Hematopoietic multipotent progenitor cell treated with erythropoietin and hydrocortisone succinate and interleukin-3 and kit ligand, for 17 days (in vitro differentiated cells): ENCODE measurements around the gene DPT.

Source experiments
- DNase-seq: peaks from one replicate; pipeline ENCODE4 v3.0.0-alpha.2; 2015; ENCODE audit warnings: low spot score

DPT gene

DNA sequence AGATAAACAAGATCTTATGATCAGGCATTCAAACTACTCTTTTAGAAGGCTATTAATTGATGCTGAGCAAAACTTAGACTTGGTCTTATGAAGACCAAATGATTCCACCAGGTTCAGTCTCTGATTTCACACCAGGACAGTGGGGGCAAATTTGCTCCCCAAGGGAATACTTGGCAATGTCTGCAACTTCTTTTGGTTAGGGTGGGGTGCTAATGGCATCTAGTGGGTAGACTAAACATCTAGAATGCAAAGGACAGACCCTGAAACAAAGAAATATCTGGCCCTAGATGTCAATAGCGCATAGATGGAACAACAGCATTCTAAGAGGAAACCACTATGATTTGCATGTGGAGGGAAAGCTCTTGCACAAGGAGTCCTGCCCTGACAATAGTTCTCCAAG, 30.6 kb downstream of the DPT start:
- no peak for DNase-seq

DNA sequence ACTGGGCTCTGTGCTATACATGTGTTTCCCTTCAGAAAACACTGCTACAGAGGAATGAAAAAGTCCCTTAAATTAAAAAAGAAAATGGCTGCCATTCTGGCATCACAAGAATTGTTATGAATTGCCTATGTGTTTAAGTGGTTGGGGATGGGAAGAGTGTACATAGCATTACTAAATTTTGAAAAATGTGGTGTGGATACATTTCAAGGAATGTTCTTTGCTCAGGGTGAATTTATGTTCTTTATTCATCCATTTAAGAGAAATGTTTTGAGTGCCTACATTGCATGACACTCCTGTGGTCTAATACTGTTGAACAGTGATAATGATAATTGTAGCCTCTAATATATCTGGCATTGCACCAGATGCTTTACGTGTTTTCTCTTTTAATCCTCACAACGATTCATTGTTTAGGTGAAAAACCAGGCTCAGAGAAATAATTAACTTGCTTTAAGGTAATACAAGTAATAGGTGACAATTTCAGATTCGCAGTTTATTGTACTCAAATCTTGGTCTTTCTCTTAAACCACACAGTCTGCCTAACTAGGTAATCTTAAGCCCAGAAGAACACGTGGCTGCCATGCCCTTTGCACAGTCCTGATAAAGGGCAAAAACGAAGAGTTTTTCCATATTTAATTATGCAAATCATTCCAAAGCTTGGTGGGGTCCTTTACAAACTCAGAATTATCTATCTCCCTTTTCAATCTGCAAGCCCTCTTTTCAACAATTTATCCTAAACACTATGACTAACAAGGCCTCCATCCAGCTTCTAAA, 31.5 kb downstream of the DPT start:
- DNase-seq, result no peak

DNA sequence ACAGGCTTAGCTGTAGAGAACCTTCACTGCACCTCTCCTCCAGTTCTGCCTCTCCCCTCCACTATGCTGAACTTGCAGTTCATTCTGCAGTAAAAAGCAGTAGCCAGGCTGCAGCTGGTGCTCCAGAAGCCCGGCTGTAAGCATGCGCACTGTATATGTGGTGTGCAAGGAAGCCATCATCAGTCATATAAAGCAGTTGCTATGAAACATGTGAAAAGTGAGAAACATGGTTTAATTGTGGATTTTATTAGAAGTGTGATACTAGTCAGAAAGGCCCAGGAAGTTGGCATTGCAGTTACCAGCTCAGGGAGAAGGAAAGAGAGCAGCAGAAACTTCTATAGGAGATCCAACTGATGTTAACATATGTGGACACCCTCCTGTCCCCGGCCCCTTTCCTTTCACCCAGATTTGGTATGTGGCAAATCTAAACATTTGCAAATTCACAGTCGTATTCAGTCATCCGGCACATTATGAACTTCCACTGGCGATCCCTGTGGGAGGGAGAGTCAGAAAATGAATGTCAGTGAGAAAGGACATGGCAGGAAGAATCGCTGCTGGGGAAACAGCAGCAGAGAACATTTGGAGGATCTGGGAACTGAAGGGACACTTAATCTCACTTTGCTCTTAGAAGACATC, 32.8 kb downstream of the DPT start:
- no peak for DNase-seq

DNA sequence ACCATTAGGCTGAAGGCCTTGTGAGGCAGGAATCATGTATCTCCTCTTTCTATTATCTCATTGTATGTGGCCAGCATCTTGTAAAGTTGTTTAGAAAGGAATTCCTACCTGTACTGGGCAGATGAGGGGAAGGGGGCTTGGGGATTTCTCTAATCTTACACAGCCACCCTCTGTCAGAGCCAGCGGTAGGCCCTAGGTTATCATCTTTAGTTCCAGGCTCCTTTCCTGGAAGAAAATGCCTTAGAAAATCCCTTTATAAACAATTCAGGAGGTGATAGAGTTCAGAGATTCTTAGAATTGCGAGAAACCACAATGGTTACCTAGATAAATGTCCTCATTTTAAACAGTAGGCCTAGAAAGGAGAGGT, 35.2 kb downstream of the DPT start:
- no peak for DNase-seq

DNA sequence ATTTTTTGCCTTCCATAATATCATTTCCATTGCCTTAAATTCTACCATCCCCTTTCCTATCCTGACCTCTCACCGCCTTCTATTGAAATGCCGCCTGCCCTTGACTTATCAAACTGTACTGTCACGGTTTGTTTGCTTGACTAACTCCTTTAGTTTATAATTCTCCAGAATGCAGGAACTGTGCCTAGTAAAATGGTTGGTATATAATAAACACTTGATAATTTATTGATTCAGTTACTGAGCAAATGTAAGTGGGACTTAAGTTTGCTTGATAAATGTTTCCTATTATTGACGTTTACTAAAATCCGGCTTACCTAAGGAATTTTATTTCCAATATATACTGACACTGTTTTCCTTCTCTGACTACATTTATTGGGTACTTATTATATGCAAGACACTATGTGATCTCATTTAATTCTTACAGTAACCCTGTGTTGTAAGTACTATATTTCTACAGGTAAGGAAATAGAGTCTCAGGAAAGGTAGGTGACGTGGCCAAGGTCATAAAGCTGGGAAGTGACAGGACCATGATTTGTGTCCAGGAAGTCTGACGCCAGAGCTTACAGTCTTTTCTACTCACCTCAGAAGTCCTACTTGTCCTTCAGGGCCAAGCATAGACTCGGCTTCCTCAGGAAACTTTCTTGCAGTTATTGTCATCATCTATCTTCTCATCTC, 35.7 kb downstream of the DPT start:
- no peak for DNase-seq

DNA sequence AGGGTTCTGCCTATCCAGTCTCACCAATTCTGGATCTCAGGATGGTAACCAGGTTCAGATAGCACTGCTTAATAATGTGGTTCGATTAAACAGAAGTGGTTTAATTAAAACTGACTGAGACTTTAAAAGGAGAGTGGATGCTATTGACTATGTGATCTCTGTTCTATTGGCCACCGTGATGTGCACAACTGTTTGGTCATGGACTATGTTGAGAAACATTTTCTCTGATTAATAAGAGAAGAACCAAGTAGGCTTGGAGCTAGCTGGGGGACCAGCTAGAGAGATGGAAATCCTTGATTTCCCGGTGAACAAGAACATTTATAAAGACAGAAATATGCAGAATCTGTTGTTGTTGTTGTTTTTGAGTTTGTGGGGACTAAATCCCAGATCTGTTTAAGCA, 36.5 kb downstream of the DPT start:
- DNase-seq, result no peak

DNA sequence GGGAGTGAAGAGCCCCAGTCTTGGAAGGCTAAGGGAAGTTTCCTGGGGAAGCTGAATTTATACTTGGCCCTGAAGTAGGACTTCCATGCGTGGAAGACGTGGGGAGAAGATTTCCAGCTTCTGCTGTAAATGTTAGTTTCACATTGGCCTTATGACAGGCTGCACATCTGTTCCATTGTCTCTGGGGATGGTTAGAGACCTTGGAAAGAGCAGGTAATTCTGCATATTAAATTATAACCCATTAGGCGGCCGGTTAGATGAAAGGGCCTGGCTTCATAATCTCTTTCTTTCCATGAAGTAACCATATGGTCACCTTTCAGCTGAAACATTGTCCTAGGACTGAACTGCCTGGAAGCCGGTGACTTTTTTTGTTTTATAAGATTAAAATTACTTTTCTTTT, 37.5 kb downstream of the DPT start:
- DNase-seq, result no peak

DNA sequence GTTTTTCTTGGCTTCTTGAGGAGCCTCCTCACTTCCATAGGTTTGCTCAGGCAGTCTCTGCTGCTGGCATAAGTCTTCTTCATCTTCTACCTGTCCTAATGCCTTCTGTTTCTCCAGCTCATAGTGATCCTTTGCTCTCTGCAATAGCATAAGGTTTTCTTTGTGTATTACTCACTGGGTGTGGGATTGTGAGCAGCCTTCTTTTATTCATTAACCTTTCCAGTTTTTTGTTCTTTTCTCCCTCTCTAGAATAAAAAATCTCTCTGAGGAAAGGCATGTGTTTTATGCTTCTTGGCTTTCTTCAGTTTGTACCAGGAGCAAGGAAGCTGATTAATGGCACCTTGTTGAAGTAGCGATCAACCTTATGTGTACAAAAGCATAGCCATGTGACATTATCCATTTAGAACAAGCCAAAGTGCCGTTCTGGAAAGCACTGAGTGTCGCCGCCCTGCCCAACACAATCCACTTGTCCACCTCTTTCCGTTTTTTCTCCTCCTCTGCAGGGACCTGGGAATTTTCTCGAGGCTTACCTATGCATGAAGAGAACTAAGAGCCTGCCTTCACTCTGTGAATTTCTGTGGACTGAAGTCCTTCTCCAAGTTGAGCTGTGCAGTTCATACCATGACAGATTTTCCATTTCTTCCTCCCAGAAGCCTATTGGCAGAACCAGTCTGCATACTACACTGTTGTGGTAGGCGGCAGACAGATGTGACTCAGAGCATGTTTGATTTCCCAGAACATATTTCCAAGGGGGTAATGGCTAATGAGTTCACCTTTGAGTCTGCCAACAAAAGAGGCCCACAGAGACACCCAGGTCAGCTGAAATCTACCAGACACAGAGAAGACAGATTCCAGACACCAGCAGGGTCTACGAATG, 39.0 kb downstream of the DPT start:
- DNase-seq, result no peak

DNA sequence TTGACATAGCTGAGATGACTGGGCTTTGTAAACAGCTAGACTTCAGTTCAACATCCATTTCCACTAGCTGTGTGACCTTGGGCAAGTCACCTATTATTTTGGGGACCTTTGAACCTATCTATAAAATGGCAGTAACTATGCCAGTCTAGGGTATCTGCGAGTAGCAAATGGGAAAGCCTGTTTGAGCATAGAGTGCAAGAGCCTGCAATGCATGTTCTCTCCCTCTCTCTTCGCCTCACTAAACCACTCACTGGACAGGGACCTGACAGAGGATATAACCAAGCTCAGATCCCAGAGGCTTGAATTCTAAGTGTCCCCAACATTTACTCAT, 39.7 kb downstream of the DPT start:
- no peak for DNase-seq

DNA sequence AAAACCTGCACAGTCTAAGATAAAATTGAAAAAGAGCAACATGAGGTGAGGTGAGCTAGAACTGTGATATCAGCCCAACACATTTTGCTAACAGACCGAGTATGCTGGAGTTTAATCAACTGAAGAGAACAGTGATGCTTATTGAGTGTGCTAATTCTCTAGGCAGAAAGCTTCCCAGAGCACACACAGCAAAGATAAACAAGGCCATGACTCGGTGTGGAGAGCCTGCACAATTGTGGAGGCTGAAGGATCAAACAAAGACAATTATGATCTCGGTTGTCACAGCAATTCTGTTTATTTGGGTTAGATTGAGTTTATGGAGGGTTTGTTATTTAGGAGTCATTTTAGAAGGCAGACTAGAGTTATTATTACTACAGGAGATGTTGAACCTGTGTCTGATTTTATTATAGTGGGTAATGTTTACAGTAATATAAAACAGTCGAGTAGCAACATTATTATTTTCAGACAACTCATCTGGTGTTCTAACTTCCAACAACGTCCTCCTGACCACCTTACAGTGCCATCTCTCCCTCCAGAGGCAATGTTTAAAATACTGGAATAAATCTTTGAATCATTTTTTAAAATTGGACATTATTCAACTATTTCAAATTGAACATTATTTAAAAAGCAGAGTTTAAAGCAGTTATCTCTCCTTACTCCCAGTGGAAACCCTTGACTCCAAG, 40.2 kb downstream of the DPT start:
- no peak for DNase-seq

DNA sequence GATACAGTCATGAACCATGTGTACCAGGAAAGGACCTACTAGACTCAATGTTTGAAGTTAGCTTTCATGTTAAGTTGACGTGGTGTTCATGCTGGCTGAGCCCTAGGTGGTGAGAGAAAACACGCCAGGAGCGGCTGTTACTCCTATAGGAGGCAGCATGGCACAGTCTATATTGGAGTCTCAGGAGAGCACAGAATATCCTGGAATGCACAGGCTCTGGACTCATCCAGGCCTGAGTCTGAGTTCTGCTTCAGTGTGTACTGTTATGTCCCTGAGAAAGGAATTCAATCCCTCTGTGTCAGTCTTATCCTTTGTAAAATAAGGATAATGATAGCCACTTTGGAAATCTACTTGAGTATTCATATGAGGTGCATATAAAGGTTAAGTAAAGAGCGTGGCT, 41.2 kb downstream of the DPT start:
- DNase-seq, result no peak

DNA sequence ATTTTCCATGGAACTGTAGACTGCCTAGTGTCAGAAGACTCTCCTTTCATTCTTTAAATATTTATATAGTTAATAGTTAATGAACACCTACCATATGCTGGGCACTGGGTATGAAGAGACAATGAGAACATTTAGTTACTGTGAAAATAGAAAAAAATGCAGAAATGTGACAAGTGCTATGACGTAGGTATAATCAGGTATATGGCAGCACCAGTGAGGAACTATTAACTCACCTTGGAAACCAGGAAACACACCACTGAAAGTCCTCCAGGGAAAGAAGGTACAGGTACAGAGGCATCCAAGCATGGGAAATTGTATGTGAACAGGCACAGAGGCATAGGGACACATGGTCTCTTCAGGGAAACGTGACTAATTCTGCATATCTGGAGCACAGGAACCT, 42.3 kb downstream of the DPT start:
- no peak for DNase-seq

DNA sequence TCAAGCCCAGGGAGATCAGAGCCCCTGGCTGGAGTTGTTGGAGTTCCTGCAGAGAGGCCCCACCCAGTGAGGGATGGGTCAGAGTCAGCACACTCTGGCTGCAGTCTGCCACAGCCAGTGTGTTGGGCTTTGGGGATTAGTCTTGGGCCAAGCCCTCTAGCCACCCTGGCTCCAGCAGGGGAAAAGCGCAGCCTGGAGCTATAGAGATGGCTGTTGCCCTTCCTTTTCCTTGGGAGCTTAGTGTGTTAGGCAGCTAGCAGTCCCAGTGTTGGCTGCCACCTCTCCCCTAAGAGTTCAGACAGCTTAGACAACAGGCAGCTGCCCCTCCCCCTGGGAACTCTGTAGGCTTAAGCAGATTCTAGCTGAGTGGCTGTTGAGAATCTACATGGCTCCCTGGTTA, 45.1 kb downstream of the DPT start:
- no peak for DNase-seq

DNA sequence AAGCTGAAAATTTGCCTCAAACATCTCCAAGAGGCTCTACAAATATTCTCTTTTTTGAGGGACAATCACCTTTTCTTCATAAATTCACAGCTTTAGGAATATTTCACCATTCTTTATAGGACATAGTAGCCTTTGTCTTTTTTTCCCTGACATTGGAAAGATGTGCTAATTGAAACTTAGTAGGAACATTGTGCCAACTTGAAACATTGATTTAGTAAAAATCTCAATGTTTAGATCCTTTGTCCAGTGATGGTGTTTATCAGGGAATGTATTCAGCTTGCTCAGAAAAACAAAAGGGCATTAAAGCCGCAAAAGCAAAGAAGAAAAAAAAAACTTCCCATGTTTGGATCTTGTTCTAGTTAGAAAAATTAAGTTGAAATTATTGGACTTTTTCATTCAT, 52.1 kb downstream of the DPT start:
- DNase-seq, result no peak

DNA sequence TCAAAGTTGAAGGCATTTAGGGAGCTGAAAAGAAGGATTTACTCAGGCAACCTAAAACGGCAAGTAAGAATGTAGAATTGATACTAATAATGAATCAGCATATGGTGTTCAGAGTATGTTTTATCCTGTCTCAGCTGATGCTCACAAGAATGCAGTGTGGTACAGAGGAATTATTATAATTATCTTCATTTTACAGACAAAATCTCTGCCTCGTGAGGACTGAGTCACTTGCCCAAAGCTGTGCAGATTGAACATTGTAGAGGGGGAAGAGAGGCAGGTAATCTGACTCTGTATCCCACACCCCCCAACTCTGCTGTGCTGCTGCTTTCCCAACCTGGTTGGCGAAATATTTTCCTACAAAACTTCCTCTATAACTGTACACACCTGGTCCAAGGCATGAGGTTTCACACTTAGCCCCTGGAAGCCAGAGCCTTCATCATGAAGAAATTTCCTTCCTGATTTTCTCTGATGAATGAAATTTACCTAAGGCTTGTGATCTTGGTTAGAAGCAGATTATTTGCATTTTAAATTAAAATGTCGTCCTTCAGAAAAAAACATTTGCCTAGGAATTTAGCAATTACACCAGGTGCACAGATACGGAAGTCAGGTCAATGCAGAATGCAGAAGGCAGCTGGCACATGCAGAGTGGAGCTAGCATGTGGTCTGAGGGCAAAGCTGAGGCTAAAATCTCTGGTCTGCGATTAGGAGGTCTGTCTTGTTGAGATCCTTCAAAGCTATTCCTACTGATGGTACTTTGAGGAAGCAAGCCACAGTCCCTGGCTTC, 52.8 kb downstream of the DPT start:
- DNase-seq, result no peak

DNA sequence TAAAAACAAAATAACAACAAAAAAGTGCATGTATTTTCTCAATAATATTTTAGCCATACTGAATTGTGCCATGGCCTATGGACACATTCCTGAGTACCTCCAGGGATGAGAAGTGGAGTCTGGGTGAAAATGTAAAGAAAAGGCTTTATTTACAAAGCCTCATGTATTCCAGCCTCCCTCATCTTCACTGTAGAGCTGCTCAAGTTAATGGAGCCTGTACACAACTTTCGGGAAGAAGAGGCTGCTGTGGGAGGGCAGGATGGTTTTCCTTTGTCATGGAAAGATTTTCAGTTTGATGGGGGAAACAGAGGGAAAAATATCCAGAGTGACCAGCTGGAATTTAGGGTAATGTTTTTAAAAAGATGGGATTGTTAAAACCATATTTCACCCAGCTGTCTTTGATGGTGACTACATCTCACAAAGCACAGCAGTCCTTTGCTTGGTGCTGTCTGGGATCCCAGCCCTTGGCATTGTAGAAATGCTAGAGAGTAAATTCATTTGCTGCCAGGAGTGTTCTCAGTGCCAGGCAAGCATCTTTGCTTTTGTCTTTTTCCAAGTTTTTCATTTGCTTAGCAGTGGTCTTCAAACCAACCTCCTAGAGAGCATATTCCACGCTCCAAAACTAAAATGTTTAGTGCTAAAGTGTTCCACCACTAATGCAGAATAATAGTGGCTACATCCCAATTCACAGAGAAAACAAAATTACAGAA, 54.9 kb downstream of the DPT start:
- DNase-seq, result no peak

DNA sequence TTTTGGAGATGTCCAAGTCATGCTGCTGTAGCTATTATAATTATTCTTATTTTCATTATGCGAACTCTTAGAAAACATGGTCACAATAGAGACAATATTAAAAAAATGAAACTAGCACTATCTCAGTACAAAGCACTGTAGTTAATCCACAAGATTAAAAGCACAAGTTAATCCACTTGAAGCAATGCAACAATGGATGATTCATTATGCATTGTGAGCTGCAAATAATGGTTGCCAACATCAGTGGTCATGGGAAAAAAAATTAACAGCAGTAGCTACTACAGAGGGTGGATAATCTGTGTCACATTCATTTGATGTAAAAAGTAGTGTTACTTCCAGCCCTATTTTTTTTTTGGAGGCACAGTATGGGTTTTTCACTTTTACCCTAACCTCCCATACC, 56.7 kb downstream of the DPT start:
- DNase-seq, result no peak

DNA sequence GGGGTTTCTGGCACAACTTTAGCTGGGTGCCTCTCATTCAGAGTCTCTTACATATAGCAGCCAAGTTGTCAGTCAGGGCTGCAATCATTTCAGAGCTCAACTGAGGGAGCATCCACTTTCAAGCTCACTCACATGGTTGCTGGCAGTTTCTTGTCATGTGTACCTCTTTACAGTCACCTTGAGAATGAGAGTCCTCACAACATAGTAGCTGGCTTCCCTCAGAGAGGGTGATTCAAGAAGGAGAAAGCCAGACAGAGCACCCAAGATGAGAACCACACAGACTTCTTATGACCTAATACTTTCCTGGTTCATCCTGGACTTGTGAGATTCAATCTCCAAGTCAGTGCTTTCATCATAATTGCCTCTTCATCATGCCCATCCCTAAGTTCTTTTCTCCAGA, 57.2 kb downstream of the DPT start:
- no peak for DNase-seq

DNA sequence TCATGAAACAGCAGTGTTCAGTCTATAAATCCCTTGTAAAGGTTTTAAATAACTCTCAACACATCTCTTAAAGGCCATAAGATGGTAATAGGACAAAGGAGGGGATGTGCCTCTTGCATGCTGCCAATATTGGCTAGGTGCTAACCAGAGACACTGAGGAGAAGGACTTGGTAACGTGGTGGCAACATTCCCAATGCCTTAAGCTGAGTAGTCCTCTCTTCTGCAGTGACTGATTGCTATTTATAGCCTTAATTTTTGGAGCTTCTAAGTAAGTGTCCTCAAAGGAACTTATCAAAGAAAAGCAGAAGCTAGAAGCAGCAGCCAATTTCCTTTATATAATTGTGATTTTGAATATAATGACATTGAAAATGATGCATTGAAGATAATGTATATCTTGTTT, 63.0 kb downstream of the DPT start:
- DNase-seq, result no peak

DNA sequence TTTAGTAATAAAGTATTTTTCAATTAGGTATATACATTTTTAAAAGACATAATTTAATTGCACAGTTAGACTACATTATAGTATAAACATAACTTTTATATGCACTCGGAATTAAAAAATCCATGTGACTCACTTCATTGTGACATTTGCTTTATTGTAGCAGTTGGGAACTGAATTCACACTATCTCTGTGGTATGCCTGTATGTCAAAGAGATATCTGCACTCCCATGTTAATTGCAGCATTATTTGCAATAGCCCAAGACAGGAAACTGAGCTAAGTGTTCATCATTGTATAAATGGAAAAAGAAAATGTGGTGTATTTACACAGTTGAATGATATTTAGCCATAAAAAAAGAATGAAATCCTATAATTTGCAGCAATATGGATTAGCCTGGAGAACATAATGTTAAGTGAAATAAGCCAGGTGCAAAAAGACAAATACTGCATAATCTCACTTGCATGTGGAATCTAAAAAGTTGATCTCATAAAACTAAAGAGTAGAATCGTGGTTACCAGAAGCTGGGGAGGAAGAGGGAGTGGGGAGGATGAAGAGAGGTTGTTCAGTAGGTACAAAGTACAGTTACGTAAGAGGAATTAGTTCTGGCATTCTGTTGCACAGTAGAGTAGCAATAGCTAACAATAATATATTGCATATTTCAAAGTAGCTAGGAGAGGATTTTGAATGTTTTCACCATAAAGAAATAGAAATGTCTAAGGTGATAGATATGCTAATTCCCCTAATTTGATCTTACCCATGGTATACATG, 64.8 kb downstream of the DPT start:
- no peak for DNase-seq
